NCI-H524 (cell line): ENCODE results near the gene COPZ1.

Source experiments
- DNase-seq, 2 experiments: peaks; one replicate each; lab custom pipeline; 2025; lab: John Stamatoyannopoulos, UW

The COPZ1 gene

GRCh38 chr12:54377007-54377406 lies 52.1 kb downstream of the COPZ1 start:
- DNase-seq = no peak

DNA sequence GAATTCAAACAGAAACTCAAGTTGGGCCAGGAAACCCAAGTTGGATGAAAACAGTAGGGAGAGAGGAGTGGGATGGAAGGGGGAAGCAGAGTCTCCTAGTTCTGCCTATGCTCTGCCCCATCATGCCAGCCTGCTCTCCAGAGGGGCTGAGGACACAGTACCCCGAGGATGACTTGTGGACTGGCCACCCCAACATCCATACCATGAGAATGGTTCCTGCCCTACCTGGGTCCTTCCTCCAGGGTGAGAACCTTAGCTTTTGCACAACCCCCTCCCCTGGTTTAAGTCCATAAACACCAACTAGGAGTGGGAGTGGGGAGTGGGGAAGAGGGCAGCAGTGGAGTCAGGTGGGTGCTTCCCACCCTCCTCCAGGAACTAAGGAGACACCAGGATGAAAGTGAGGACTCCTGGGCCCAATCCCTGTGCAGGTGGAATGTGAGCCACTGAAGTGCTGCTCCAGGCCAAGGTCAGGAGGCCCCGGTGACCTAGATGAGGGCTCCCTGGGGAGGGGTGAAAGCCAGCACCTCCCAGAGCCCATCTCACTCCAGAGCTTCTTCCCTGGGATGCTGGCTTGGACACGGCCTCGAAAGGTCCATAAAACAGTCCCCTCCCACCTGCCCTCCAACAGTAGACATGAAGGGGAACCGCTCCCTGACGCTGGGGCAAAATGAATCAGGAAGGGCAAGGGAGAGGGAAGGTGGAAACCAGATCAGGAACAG lies 53.0 kb downstream of the COPZ1 start:
- no peak for DNase-seq

DNA sequence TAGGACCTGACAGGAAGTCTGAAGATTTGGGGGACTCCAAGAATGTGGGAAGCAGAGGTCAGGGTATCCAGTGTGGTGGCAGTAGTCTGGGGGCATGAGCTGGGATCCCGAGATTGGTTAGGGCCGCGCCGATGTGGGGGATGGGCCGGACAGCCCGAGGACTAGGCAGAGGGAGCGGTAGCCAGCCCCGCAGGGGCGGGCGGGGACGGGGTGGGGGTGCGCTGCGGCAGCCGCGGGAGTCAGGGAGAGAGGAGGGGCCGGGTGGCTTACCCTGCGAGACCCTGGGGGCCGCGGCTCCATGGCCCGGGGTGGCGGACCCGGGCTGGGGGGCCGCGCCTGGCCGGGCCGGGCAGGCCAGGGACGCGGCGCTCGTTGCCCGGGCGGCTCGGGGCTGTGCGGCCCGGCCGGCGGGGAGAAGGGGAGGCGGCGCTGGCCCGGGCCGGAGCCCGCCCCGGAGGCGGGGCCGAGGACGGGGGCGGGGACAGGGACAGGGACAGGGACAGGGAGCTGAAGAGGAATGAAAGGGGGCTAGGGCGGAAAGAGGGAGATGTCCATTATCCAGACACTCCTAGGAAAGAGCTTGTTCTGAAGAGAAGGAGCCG lies 54.0 kb downstream of the COPZ1 start:
- DNase-seq = no peak

DNA sequence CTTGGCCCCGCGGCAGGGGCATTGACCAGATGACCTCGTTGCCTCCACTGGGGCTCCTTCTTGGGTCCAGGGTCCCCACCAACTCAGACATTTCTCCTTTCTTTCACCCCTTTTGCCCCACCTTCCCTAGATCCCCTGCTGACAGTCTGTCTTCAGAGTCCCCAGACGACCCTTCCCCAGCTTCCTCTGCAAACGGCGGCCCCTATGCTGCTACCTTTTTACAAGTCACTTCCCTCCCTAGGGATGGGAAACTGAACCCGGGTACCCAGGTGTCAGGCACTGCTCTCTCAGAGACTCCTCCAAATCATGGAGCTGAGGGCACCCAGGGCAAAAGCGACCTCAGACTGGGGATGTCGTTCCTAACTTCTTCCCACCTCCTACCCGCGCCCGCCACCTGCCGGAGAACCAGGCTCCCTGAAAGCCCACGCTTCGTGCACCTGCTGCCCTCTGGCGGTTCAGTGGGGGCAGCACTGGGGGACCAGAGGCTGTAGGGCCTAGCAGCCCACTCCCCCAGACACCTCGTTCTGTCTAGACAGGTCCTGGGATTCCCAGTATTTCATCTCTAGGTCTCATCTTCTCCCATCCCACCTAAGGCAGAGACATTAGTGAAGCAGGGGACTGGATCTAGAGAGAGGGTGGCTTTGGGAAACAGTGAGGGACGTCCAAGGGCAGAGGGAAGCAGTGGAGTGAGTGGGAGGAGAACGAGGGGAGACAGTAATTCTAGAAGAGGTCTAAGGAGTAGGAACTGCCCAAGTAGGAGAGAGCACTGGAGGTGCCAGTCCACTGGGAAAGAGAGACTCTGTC lies 54.7 kb downstream of the COPZ1 start:
- DNase-seq = peak; percentile 64 to 78

DNA sequence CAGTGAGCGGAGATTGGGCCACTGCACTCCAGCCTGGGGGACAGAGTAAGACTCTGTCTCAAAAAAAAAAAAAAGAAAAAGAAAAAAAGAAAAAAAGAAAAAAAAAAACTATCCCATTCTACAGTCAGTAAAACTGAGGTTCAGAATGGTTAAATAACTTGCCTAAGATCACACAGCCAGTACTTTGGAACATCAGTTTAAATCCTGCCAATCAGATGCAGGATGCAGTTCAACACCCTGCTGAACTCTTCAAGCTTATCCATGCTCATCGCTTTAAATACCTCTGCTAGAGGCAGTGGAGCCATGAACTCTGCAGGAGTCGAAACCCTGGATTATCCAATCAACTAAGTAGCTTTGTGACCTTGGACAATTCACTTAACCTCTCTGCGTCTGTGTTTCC lies 56.2 kb downstream of the COPZ1 start:
- no peak for DNase-seq

DNA sequence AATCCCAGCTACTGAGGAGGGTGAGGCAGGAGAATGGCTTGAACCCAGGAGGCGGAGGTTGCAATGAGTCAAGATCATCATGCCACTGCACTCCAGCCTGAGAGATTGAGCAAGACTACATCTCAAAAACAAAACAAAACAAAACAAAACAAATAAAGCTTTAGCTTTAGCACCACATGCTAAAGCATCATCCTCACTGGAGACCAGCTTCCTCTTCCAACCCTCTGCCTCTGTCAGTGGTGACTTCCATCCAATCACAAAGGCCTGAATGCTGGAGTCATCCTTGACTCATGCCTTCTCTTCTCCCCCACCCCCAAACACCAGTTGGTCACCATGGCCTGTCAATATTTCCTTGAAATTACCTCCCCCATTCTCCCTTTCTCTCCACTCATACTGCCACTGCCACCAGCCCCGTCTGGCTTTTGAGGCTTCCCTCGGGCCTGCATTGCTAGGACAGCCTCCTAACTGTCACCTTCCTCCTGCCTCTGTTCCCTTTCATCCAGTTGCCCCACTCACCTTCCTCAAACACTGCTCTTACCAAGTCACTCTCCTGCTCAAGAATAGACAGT lies 58.2 kb downstream of the COPZ1 start:
- no peak for DNase-seq

DNA sequence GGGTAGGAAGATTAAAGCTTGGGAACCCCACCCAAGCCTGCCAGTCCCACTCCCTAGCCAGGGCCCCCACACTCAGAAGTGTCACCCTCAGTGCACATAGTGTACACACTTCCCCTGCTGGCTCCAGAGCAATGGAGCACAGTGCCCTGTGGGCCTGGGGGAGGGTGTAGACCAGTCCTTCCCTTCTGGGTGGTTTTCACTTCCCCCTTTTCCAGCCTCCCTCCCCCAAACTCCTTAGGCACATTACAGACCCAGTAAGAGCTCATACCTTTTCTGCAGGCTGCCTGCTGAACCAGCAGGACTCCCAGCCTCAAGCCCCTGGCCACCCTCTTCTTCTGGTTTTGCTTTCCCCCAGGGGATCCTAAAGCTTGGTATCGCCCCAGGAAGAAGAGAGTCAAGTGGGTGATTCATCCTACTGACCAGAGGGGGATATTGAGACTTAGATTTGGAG lies 59.7 kb downstream of the COPZ1 start, which contains the start of gene ZNF385A:
Gene ZNF385A (minus strand): TSS at position 143 of the 451 bp plus-strand sequence. CDS start 219 bp downstream, outside the sequence.
- peak in 1 of 2 experiments; percentile 20 for DNase-seq

- DNase-seq = peak; percentile 45 to 68
Measured at GRCh38 chr12:54385251-54385914, 60.5 kb downstream of the COPZ1 start.

- DNase-seq = no peak
Measured at GRCh38 chr12:54386403-54387113, 61.6 kb downstream of the COPZ1 start.

GRCh38 chr12:54387114-54387467 lies 62.2 kb downstream of the COPZ1 start:
- DNase-seq = no peak

DNA sequence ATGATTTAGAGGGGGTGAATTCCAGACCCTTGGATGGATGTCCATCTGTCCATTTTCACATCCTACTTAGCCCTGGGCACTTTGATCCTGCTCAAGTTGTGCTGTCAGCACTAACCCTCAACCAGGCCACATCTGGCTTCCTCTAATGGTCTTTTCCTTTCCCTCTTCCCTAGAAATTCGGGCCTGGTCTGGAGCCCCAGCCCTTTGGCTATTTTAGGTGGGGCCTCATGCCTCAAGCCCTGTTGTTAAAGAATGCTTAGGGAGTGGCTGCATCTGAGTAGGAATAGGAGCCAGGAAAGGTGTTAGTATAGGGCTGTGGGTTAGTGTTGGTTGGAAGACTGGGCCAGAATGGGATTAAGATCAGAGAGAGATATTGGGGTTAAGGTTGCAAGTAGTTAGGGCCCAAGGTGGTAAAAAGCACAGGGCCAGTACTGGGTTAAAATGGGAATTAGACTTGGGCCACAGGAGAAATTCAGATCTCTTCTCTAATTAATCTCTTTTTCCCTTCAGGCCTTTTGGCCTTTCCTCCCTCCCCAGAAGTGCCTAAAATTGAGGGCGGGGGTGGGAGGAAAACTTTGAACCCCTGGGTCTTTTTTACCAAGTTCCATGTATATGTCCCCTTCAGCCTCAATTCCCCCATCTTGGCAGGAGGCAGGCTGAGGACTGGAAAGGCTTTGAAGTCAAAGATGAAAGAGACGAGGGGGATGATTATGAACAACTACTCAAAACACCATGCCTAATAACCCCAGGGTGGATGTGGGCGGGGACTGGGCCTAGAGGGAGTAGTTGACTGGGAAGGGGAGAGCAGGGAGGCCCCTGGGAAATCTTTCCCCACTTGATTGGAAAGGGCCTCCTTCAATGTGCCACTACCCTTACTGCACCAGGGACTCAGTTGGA lies 63.6 kb downstream of the COPZ1 start:
- no peak for DNase-seq

DNA sequence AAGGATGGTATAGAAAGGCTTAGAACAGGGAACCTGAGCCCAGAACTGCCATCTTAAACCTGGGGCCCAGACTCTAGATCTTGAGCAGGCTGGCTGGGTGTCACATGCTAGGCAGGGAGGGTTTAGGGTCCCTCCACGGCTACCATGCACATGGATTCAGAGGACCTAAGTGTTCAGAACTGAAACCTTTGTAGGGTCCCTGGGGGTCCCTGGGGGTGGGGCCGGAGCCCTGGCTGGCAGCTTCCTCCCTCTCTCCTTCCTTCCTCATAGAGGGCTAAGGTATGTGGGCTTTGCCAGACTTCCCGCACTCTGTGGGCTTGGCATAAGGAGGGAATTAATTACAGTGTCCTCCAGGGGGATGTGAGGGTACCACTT lies 64.2 kb downstream of the COPZ1 start:
- DNase-seq = no peak

DNA sequence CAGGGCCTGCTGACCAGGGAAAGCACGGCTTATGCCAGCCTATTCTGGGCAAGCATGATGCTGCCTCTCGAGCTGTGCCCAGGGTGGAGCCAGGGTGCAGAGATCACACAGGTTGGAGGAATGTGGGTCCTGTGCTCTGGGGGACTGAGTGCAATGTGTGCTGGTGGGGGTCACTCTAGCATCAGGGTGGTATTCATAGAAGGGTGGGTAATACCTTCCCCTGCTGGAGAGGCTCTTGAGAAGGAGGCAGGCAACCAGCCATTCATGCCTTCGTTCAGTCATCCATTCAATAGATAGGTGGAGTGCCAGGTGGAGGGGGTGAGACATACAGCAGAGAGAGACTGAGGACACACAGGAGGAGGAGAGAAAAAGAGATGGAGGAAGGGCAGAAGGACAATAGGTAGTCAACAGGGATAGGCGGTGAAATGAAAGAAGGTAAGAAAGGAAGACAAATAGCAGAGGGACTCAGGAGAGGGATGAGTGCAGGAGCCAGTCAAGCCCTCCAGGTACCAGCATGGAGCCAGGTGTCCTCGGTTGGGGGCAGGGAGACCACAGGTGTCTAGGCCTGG lies 64.8 kb downstream of the COPZ1 start:
- no peak for DNase-seq

- peak in 1 of 2 experiments; percentile 18 for DNase-seq
Measured at GRCh38 chr12:54390176-54390667, 65.3 kb downstream of the COPZ1 start.

DNA sequence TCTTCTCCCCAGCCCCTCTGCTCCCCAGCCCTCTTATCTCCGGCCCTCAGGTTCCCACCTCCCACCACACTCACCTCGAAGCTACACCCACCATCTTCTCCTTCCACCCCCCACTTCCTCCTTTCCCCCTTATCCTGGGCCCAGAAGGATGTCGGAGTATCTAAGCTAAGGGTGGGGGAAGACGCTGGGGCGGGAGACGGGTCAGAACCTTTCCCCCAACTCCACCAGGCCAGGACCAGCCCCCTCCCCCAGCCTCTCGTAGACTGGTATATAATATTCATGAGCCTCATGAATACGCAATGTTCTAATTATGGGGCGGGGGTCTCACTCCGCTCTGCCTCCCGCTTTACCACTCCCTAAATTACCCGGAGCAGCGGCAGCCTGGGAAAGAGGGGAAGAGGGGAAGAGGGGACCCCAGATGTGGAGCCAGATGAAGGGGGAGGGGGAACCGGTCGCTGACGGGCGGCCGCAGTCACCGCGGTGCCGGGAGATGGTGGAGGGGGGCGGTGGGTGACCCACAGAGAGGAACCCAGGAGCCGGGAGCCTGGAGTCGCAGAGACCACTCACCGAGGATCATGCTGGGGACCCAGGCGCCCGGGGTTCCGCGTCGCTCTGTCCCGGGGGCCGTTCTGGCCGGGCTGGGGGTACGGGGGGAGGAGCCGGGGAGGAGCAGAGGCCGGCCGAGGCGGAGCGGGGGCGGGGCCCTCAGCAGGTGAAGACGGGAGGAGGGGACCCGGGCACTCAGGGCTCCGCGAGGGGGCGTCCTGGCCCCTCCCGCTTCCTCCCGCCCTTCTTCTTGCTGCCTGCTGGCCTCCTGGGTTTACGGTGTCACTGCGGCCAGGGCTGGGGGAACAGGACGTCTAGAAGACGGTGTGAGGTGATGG lies 66.0 kb downstream of the COPZ1 start:
- peak; percentile 30 to 68 for DNase-seq

DNA sequence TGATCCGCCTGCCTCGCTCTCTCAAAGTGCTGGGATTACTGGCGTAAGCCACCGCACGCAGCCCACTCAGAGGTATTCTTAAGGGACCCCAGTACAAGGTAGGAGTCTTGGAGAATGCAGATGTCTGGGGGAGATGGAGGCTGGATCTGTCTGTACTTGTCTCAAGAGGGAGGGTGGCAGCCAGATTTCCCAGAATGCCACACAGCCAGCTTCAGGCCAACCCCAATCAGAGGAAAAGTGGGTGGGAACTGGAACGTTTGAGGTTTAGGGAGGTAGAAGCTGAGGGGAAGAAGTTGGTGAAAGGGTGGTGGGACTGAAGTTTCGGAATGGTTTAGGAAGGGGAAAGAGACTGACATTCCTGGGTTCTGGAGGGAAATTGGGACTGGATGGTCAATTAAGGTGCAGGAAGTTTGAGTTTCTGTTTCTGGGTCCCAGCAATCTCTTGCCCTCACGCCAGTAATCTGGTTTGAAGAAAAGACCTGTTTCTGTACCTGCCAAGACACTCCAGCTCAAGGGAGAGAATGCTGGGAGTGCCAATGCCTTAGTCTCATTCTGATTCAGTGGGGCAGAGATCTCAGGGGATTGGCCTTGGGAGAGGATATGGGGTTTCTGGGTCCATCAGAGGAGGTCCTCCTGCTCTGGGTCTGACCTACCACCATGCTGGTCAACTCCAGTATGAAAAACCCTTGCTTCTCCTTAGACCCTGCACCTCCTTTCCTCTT lies 67.7 kb downstream of the COPZ1 start:
- peak; percentile 22 to 57 for DNase-seq

GRCh38 chr12:54393207-54393609 lies 68.3 kb downstream of the COPZ1 start:
- peak; percentile 86 to 94 for DNase-seq

DNA sequence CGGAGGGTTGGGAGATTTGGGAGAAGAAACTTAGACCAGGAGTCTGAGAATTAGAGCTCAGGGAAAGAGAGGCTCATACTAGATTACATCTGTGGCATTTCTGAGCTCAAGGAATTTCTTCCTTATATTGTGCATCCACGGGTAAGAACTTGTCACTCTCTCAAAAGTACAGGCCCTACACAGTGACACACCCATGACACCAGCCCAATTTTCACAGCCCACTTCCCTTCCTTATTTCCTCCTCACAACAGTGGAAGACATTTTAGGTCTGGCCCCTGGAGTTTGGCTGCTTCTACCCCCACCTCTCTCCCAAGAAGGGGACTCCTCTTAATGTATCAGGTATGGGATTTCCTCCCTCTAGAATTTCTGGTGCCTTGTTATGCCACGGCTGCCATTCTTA lies 68.8 kb downstream of the COPZ1 start:
- DNase-seq = no peak
